ENCODE results near the gene PWWP2B. TPM values are rescaled to one million over a fixed set of nuclear protein-coding genes. Genes with fewer than 3 reads are reported as not detected.

The PWWP2B gene
- total and polyA plus RNA-seq, 2 of the 13 experiments (the other 11 are each of a cell fraction or from before 2014, with no cell fraction given): 2.3 to 4.7 TPM

GRCh38 chr10:132388891-132389432, 8.0 kb upstream of the PWWP2B start (continued):
- TF ChIP-seq, protein P1, sequence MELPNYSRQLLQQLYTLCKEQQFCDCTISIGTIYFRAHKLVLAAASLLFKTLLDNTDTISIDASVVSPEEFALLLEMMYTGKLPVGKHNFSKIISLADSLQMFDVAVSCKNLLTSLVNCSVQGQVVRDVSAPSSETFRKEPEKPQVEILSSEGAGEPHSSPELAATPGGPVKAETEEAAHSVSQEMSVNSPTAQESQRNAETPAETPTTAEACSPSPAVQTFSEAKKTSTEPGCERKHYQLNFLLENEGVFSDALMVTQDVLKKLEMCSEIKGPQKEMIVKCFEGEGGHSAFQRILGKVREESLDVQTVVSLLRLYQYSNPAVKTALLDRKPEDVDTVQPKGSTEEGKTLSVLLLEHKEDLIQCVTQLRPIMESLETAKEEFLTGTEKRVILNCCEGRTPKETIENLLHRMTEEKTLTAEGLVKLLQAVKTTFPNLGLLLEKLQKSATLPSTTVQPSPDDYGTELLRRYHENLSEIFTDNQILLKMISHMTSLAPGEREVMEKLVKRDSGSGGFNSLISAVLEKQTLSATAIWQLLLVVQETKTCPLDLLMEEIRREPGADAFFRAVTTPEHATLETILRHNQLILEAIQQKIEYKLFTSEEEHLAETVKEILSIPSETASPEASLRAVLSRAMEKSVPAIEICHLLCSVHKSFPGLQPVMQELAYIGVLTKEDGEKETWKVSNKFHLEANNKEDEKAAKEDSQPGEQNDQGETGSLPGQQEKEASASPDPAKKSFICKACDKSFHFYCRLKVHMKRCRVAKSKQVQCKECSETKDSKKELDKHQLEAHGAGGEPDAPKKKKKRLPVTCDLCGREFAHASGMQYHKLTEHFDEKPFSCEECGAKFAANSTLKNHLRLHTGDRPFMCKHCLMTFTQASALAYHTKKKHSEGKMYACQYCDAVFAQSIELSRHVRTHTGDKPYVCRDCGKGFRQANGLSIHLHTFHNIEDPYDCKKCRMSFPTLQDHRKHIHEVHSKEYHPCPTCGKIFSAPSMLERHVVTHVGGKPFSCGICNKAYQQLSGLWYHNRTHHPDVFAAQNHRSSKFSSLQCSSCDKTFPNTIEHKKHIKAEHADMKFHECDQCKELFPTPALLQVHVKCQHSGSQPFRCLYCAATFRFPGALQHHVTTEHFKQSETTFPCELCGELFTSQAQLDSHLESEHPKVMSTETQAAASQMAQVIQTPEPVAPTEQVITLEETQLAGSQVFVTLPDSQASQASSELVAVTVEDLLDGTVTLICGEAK (IDR thresholded peaks at IDR 0.05): no peak
- TF ChIP-seq, protein P1 (CRISPR knock-in tag; IDR thresholded peaks at IDR 0.05): no peak
- TF ChIP-seq SMAD3 (CRISPR knock-in tag; IDR thresholded peaks at IDR 0.05) (no peak), ZNF546 (CRISPR knock-in tag; conservative IDR thresholded peaks at IDR 0.05) (no peak), TRIM22 (IDR thresholded peaks at IDR 0.05) (no peak), DMAP1 (CRISPR knock-in tag; IDR thresholded peaks at IDR 0.05) (no peak), NPAS2 (CRISPR knock-in tag; IDR thresholded peaks at IDR 0.05; ENCODE audit: borderline replicate concordance) (no peak), PATZ1 (CRISPR knock-in tag; IDR thresholded peaks at IDR 0.05) (peak; percentile 11; the same call in 1 of the 2 replicates), ZNF30 (CRISPR knock-in tag; IDR thresholded peaks at IDR 0.05) (no peak), ATM (IDR thresholded peaks at IDR 0.05; ENCODE audit: borderline replicate concordance) (no peak), DNMT3B (CRISPR knock-in tag; conservative IDR thresholded peaks at IDR 0.05) (no peak), EEA1 (CRISPR knock-in tag; IDR thresholded peaks at IDR 0.05; ENCODE audit: borderline replicate concordance) (no peak), ZNF768 (CRISPR knock-in tag; IDR thresholded peaks at IDR 0.05) (peak; percentile 46; the same call in 1 of the 2 replicates), ZNF101 (CRISPR knock-in tag; IDR thresholded peaks at IDR 0.05; ENCODE audit: borderline replicate concordance, low read depth) (no peak)
- TF ChIP-seq, protein P2, sequence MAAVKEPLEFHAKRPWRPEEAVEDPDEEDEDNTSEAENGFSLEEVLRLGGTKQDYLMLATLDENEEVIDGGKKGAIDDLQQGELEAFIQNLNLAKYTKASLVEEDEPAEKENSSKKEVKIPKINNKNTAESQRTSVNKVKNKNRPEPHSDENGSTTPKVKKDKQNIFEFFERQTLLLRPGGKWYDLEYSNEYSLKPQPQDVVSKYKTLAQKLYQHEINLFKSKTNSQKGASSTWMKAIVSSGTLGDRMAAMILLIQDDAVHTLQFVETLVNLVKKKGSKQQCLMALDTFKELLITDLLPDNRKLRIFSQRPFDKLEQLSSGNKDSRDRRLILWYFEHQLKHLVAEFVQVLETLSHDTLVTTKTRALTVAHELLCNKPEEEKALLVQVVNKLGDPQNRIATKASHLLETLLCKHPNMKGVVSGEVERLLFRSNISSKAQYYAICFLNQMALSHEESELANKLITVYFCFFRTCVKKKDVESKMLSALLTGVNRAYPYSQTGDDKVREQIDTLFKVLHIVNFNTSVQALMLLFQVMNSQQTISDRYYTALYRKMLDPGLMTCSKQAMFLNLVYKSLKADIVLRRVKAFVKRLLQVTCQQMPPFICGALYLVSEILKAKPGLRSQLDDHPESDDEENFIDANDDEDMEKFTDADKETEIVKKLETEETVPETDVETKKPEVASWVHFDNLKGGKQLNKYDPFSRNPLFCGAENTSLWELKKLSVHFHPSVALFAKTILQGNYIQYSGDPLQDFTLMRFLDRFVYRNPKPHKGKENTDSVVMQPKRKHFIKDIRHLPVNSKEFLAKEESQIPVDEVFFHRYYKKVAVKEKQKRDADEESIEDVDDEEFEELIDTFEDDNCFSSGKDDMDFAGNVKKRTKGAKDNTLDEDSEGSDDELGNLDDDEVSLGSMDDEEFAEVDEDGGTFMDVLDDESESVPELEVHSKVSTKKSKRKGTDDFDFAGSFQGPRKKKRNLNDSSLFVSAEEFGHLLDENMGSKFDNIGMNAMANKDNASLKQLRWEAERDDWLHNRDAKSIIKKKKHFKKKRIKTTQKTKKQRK (IDR thresholded peaks at IDR 0.05; ENCODE audit: low read length): no peak
